GM18508 (cell line): ENCODE measurements around the gene MVK.

Experiments used
- ATAC-seq: cut with Tn5 transposase; IDR thresholded peaks from one replicate; pipeline ENCODE4 v1.9.1; 2021; ENCODE audit warnings: moderate number of reproducible peaks; ENCODE audit not compliant: insufficient read depth, unreplicated experiment

Gene MVK

DNA sequence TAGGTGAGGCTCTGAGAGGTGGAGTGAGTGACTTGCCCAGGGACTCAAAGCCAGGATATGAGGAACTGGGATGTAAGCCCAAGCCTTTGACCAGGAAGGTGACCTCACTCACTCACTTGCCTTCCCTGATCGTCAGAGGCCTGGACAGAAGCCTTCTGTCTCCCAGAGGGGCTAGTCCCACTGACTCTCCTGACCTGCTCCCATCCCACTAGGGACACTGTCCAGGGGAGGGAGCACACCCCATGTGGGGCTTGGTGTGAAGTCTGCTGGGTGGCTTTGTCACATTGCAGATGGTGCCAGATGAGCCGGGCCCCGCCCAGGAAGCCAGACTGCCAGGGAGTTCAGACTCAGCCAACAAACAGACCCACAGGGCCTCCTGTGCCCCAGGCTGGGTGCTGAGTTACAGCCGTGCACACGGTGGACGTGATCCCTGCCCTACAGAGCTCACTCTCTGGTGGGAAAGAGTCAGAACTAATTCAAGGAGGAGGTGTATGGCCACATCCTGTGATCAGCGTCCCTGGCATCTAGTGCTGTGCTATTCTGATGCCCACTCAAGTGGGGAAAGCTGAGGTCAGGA, 28.6 kb upstream of the MVK start:
- ATAC-seq: no peak

DNA sequence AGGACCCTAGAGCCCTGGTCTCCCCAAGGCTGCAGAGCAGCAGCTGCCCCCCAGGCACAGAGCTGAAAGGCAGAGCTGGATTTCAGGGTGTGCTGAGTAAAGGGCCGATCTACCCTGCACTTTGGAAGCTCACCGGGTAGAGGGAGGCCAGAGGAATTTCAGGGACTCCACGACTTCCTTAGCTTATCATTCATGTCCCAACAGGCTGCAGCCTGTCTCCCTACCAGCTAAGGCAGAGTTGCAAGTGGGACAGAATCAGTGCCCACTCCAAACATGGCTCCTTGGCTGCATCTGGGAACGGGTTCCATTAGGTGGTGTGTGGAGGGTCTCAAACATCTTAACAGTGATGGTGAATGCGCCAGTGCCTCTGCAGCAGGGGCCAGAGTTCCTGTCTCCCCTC, 27.8 kb upstream of the MVK start:
- no peak for ATAC-seq

DNA sequence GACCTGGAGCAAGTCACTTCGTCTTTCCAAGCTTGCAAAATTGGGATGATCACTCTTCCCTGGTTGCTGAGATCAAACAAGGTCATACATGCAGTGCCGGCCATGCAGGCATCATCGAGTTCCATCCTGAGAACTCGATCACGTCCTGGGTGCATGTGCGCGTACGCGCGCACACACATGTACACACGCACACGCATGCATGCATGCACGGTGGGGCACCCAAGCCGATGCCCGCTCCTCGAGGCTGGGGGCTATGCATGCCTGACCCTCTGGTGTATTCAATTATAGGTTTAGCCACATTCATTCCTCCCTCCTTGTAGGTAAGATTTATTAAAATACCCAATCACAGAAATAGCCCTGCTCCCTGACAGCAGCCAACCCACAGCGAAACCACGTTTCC, 26.3 kb upstream of the MVK start:
- no peak for ATAC-seq

DNA sequence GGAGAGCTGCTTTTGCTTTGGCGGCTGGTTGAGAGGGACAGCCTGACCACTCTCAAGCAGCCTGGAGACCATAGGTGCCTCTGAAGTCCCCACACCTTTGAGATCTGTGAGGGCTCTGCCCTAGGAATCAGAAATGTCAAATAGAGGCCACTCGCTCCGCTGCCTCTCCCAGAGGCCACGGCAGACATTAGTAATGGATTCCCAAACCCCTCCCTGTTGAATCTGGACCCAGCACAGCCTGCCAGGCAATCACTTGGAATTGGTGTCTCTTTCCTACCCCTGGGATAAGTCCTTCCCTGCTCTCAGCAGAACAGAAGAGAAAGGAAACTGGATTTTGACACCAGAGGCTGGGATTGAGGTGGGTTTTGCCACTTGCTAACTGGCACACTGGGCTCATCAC, 25.3 kb upstream of the MVK start:
- no peak for ATAC-seq

GRCh38 chr12:109549613-109550270, 23.9 kb upstream of the MVK start:
- ATAC-seq: no peak

DNA sequence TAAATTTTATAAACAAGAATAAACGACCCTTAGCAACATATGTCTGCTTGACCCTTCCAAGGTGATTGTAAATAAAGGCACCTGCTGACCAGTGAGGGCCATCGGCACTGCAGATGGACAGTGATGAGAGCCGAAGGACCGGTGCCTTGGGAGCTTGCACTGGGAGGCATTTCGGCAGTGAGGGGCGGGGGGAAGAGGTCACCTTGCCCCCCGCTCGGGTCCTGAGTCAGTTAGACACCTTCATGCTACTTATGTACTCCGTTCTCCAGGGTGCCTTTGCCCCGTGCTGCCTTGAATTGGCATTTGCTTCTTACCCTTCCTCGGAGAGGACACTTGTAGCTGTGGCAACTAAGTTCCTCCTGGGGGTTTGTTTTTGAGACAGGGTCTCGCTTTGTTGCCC, 23.3 kb upstream of the MVK start:
- no peak for ATAC-seq

DNA sequence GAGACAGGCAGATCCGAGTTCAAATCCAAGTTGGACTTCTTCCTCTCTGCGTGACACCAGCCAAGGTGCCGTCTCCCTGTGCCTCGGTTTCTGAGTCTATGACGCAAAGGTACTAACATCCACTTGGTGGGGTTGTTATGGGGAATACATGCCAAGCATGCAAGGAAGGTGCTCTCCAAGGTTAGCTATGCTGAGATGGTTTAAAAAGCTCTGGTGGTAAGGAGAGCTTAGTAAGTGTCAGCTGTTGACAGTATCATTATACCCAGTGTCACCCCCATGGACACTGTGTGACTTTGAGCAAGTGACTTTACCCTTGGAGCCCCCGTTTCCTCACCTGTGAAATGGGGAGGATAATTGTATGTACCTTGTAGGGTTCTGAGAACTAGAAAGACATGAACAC, 22.5 kb upstream of the MVK start:
- ATAC-seq: no peak

DNA sequence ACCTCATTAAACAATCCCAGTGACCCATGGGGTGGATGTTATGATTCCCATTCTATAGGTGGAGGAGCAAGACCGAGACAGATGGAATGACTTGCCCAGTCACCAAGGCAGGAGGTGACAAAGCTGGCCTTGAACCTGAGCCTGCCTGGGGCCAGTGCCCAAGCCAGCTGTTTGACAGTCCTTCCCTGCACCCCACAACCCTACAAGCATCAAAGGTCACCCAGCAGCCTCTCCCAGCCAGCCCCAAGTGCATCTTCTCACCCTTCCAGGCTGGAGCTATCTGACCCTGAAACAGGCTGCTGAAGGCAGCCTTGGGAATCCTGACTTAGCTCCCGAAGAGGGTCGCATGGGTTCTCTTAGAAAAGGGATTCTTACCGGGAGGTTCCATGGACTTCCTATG, 20.6 kb upstream of the MVK start:
- ATAC-seq: no peak

DNA sequence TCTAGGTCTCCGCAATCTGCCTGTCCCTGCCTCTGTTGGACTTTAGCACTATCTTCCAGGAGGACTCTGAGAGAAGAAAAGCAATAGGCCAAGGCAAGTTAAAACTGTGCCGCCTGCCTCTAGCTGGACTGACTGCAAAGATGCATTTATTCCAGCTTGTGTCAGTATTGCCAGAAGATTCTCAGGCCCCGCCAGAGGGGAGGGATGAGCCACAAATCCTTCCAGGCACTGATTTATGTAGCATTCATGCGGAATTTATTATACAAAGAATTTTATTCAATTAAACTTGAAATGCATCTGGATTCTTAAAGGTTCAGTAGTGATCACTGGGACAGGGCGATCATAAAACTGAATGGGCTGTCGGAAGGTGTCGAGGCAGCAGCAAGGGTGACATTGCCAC, 20.1 kb upstream of the MVK start:
- no peak for ATAC-seq

DNA sequence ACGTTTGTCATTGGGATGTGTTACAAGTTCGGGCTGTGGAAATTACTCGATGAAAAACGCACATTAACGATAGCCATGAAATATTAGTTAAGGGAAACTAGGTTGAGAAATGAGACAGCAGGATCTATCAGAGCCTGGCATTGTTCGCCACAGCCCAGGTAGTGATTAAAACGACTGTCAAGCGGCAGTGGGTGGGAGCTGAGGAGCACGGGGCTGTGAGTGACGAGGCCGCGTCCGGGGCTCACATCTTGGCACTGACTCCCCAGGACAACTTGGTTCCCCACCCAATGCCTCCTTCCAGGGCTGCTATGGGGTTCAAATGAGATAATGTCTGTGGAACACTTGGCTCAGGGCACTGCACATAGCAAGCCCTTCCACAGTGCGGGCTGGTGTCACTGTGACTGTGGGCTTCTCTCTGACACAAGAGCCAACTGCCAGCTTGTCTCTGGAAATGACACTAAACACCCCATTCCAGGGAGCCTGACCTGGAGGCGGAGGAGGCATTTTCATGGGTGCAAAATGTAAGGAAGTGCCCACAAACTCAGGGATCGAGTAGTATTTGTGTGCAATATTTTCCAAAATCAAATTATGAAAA, 19.6 kb upstream of the MVK start:
- ATAC-seq: no peak

- ATAC-seq: no peak
Measured at GRCh38 chr12:109554761-109555160, 18.8 kb upstream of the MVK start.

DNA sequence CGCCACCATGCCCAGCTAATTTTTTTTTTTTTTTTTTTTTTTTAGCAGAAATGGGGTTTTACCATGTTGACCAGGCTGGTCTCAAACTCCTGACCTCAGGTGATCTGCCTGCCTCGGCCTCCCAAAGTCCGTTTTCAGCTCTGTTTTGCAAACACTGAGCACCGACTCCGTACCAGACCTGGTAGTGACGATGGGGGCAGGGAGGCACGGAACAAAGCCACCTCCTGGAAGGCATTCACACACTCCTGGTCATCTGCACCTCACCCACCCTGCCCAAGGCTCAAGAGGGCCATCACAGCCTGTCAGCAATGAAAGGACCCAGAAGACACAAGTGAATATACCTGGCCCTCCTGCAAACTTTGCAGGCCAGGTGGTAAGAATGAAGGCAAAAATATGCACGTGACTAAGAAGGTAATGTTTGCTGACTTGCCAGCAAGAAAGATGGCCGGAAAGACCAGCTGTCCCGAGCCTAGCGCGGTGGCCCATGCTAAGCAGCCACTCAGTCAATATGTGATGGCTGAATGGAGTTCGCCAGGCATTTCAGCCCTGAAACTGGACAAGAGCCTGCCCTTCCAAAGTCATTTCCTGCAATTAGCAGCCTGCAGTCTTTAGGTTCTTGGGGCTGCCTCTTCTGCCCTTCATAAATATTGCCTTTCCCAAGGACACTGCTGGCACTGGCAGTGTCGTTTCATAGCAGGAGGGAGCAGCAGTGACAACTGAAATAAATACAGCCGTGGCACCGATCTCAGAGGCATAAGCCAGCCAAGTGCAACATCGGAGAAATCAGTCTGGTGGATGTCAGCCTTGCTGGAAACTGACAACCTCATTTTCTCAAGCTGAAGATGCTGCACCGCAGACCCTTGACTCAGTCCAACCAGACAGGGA, 17.9 kb upstream of the MVK start:
- ATAC-seq: no peak

DNA sequence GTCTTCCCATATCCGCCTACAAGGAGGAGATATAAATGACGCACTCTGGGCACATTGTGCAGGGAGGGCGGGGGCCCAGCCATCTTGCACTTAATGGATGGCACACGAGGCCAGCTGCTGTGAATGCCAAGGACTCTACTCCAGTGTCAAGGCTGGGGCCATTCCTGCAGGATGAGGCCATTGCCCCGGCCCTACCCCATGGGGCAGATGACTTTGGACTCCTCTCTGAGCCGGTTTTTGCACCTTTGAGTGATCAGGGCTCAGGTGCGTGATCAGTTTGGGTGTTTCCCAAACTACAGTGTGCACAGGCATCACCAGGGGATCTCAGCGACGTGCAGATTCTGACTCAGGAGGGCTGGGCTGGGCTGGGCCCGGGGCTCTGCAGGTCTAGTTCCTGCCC, 16.4 kb upstream of the MVK start:
- ATAC-seq: no peak

GRCh38 chr12:109557805-109558204, 15.8 kb upstream of the MVK start:
- ATAC-seq: no peak

- no peak for ATAC-seq
Measured at GRCh38 chr12:109558374-109559199, 15.0 kb upstream of the MVK start.

DNA sequence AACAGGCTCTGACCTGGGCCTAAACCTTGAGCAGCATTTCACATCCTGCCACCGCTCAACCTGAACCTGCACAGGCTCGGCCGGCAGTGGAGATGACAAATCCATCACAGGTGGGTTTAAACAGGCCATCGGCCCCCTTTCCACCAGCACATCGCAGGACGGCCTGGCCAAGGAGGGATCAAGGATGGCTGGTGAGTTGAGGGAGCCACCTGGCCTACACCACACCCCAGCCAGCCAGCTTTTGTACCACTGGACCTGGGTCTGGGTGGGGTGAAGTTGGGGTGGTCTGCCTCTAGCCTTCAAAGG, 14.4 kb upstream of the MVK start:
- ATAC-seq: no peak

DNA sequence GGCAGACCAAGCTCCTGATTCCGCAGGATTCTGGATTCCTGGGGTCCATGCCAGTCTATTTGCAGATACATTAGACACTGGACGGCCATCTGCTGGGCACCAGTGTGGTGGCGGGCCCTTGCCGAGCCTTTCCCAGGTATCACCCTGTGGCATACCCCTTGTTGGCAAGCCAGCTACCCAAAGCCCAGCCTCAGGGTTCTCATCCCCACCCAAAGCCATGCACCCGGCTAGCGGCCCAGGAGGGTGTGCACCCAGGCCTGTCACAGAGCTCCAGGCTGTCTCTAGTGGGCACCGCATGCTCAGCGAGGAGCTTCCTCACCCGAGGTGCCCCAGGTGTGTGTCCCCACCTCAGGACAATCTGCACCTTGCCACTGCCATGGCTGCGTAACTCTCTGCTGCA, 14.0 kb upstream of the MVK start:
- no peak for ATAC-seq

DNA sequence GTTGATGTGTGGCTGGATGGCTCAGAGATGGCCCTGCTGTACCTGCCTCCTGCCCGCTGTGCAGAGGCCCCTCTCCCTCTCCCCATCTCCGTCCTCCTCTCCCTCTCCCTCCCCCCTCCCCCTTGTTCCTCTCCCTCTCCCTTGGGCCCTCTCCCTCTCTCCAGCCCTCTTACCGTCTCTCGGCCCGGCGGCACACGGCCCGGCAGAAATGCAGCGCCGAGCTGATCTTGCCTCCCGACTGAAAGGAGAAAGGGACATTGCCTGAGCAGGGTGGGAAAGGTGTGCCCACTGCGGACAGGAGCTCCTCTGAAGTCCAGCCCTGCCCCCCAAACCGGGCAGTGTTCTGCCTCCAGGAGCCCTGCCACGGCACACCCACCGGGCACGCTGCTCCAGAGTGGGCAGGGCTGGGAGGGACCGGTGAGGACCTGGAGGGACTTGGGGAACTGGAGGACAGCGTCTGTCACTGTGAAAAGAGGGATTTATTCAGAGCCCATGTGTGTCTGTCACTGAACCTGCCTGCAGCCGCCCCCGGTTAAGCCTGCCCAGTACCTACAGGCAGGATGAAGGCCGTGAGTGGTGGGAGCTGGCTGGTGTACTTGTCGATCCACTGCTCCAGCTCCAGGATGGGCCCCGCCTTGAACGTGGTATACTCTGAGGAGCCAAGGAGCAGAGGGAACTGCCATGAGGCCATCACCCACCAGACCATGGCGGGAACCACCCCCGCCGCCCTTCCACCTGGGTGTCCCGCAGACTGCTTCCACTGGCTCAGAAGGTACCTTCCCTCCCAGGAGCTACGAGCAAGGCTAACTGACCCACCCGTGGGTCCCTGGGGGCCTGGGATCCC, 12.5 kb upstream of the MVK start:
- ATAC-seq: no peak

- ATAC-seq: no peak
Measured at GRCh38 chr12:109561711-109562030, 11.9 kb upstream of the MVK start.

DNA sequence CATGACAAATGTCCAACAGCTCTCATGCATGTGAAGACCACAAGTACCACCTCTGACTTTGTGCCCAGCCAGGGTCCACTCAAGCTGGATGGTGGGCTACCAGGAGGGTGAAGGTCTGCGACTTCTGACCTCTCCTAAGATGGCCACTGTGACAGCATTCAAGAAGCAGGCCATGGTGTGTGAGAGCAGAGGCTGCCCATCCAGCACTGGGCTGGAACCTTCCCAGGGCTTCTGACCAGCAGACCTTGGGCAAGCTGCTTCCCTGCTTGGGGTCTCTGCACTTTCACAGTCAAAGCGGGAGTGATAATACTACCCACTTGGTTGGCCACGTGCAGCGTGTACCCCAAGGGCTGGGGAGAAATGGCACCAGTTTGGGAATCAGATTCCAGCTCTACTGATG, 10.7 kb upstream of the MVK start:
- no peak for ATAC-seq
